Adrenal gland (tissue), 5 donors: ENCODE data around the gene MROH7.

Experiments
- POLR2A ChIP-seq, 2 donors: fragments of 450-650 bp; IDR thresholded peaks; one replicate each; pipeline ENCODE4 v1.6.1; 2017; ENCODE audit warnings: antibody characterized with exemption in 2 of 2, mild to moderate bottlenecking in 2 of 2, moderate library complexity in 1 of 2
- TF ChIP-seq, protein P1 (sequence below), 6 experiments: fragments of 450-650 bp in 4 of 6; fragments of 200-600 bp in 2 of 6; sonication (generic) in 1 of 6; IDR thresholded peaks; 1 replicate in 5 of 6; 2 replicates in 1 of 6; pipeline versions ENCODE4 v1.5.1 to v1.8.0; 2016 to 2021; ENCODE audit warnings: antibody characterized with exemption in 6 of 6, mild to moderate bottlenecking in 2 of 6, moderate library complexity in 1 of 6
- donor health status: DM: no; HTN: no; CAD: no.

DNA sequence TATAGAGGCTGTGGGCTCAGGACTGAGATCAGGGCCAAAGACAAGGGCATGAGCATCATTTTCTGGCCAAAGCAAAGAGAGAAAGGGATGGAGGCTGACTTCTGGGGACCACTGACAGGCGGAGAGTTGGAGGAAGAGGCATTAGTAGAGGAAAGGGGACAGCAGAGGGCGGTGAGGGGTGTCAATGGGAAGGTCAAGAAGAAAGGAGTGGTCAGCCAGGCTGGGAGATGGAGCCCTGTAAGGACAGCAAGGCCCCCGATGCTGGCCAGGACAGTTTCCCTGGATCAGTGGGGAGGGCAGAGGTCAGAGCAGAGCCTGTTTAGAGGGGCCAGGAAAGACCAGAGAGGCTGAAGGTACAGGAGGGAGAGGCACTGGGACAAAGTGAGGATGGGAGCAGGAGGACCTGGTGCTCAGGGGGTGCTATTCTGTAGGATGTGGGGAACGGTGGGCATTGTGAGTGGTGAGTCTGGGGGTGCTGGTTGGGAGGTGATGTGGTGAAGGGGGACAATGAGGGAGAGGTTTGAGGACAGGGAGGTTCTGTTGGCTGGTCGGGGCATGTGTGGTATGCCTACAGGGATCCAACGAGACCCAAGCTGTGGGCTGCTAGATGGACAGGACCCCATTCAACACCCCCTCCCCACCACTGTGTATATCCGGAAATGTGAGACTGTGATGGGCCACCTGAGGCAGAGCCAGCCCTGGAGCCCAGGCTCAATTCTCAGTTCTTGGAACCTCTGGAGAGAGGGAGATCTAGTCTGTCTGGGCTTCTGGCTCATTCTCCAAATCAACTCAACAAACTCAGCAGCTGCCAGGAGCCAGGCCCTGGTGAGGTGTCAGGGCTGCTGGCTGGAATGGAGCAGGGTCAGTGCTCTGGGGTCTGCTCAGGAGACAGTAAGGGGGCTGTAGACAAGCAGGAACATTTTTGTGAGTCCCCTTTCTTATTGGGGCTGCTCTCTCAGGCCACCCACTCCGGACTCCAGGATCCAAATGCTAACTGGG lies 16.8 kb upstream of the MROH7 start:
- TF ChIP-seq, protein P1, sequence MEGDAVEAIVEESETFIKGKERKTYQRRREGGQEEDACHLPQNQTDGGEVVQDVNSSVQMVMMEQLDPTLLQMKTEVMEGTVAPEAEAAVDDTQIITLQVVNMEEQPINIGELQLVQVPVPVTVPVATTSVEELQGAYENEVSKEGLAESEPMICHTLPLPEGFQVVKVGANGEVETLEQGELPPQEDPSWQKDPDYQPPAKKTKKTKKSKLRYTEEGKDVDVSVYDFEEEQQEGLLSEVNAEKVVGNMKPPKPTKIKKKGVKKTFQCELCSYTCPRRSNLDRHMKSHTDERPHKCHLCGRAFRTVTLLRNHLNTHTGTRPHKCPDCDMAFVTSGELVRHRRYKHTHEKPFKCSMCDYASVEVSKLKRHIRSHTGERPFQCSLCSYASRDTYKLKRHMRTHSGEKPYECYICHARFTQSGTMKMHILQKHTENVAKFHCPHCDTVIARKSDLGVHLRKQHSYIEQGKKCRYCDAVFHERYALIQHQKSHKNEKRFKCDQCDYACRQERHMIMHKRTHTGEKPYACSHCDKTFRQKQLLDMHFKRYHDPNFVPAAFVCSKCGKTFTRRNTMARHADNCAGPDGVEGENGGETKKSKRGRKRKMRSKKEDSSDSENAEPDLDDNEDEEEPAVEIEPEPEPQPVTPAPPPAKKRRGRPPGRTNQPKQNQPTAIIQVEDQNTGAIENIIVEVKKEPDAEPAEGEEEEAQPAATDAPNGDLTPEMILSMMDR (IDR thresholded peaks at IDR 0.05), result no peak
- TF ChIP-seq POLR2A (IDR thresholded peaks at IDR 0.05), result no peak
